A549 (cell line): ENCODE results near the gene SMG1. TPM values are rescaled to one million over a fixed set of nuclear protein-coding genes. Genes with fewer than 3 reads are reported as not detected.

Source experiments
- ATAC-seq, 2 experiments: fragments of 200-7000 bp in 1 of 2; fragments of >200 bp in 1 of 2; cut with Nextera tagmentation in 1 of 2; cut with Tn5 transposase in 1 of 2; 3 replicates each; pipeline versions ENCODE4 v1.8.0 to v1.9.1; 2018 to 2020; ENCODE audit warnings: mild to moderate bottlenecking in 1 of 2, moderate library complexity in 1 of 2
- CTCF ChIA-PET: fragments of 300-600 bp; sonication (Branson Sonifier 250); formaldehyde crosslinking; extraction: SDS; loops from one replicate; lab custom pipeline; 2021; ENCODE audit warnings: antibody characterized with exemption, inconsistent platforms; lab: Yijun Ruan, JAX
- POLR2A ChIA-PET: fragments of 350-600 bp; formaldehyde crosslinking; extraction: SDS; loops from one replicate; lab custom pipeline; 2021; ENCODE audit warnings: antibody characterized with exemption, inconsistent platforms; lab: Yijun Ruan, JAX
- DNase-seq, 2 experiments: peaks; one replicate each; pipeline versions ENCODE4 v3.0.0 to v3.0.0-alpha.2; 2011 to 2016; ENCODE audit warnings: low read depth in 1 of 2, low spot score in 1 of 2
- FAIRE-seq: peaks from 2 replicates; lab custom pipeline; 2011; peaks lifted over from hg19 to GRCh38; lab: Jason Lieb, UNC
- H3K27ac ChIP-seq, 2 experiments: fragments of >200 bp; sonication (Bioruptor Twin); formaldehyde crosslinking; 3 replicates each; pipeline ENCODE4 v1.5.1; 2016 to 2017
- H3K4me1 ChIP-seq: fragments of >200 bp; sonication (Bioruptor Twin); formaldehyde crosslinking; 3 replicates; pipeline ENCODE4 v1.6.1; 2016
- H3K4me2 ChIP-seq: fragments of >200 bp; sonication (Bioruptor Twin); formaldehyde crosslinking; 3 replicates; pipeline ENCODE4 v1.6.1; 2016
- H3K4me3 ChIP-seq: fragments of >200 bp; sonication (Bioruptor Twin); formaldehyde crosslinking; 3 replicates; pipeline ENCODE4 v1.5.1; 2016
- H3K9me3 ChIP-seq: fragments of >200 bp; sonication (Bioruptor Twin); formaldehyde crosslinking; 3 replicates; pipeline ENCODE4 v1.6.1; 2016
- BCL3 ChIP-seq: fragments of >200 bp; sonication (Bioruptor Twin); formaldehyde crosslinking; IDR thresholded peaks from 3 replicates; pipeline ENCODE4 v1.6.1; 2016
- CEBPB ChIP-seq, 2 experiments: fragments of >200 bp in 1 of 2; sonication (Bioruptor Twin) in 1 of 2; formaldehyde crosslinking in 1 of 2; IDR thresholded peaks; 2 replicates each; pipeline ENCODE4 v1.6.1; 2012 to 2016
- CHD2 ChIP-seq: fragments of 150-350 bp; IDR thresholded peaks from 2 replicates; pipeline ENCODE4 v1.6.1; 2014; ENCODE audit warnings: low read length; ENCODE audit not compliant: partially characterized antibody
- E2F6 ChIP-seq: IDR thresholded peaks from 2 replicates; pipeline ENCODE4 v1.6.1; 2012; ENCODE audit warnings: low read depth, borderline replicate concordance
- EHMT2 ChIP-seq: fragments of 200-600 bp; sonication (generic); IDR thresholded peaks from 2 replicates; pipeline ENCODE4 v1.6.1; 2016; ENCODE audit warnings: antibody characterized with exemption, low read depth, mild to moderate bottlenecking, moderate library complexity
- GATA3 ChIP-seq: IDR thresholded peaks from 2 replicates; pipeline ENCODE4 v1.6.1; 2012; ENCODE audit warnings: borderline replicate concordance
- HDAC2 ChIP-seq: fragments of 200-600 bp; sonication (generic); IDR thresholded peaks from 2 replicates; pipeline ENCODE4 v1.6.1; 2016
- HMGXB4 ChIP-seq: fragments of 250-450 bp; sonication (Bioruptor Pico); IDR thresholded peaks from 2 replicates; pipeline ENCODE4 v1.5.0; 2021; ENCODE audit warnings: mild to moderate bottlenecking, moderate library complexity, borderline replicate concordance
- HOXA7 ChIP-seq: fragments of 250-450 bp; sonication (Bioruptor Pico); IDR thresholded peaks from 2 replicates; pipeline ENCODE4 v1.5.0; 2020; ENCODE audit warnings: mild to moderate bottlenecking, moderate library complexity
- HOXB13 ChIP-seq: fragments of 250-450 bp; sonication (Bioruptor Pico); IDR thresholded peaks from 2 replicates; pipeline ENCODE4 v1.5.0; 2020; ENCODE audit warnings: low read depth, mild to moderate bottlenecking, moderate library complexity
- JUN ChIP-seq, 2 experiments: fragments of >200 bp; sonication (Bioruptor Twin); formaldehyde crosslinking; IDR thresholded peaks; 2 replicates in 1 of 2; 3 replicates in 1 of 2; pipeline ENCODE4 v1.6.1; 2016 to 2017
- KDM1A ChIP-seq: fragments of 200-600 bp; sonication (generic); IDR thresholded peaks from 2 replicates; pipeline ENCODE4 v1.6.1; 2016; ENCODE audit warnings: low read depth, mild to moderate bottlenecking
- NFE2L2 ChIP-seq: fragments of 150-350 bp; conservative IDR thresholded peaks from 2 replicates; pipeline ENCODE4 v1.6.1; 2014; ENCODE audit warnings: low read length
- NPAS2 ChIP-seq: fragments of 250-450 bp; sonication (Bioruptor Pico); IDR thresholded peaks from 2 replicates; pipeline ENCODE4 v1.8.0; 2022; ENCODE audit warnings: mild to moderate bottlenecking, moderate library complexity, borderline replicate concordance
- NR3C1 ChIP-seq: fragments of >200 bp; sonication (Bioruptor Twin); formaldehyde crosslinking; IDR thresholded peaks from 3 replicates; pipeline ENCODE4 v1.6.1; 2017
- PBX3 ChIP-seq: IDR thresholded peaks from 2 replicates; pipeline ENCODE4 v1.6.1; 2012
- POLR2A ChIP-seq: IDR thresholded peaks from 2 replicates; pipeline ENCODE4 v1.6.1; 2012; ENCODE audit warnings: mild to moderate bottlenecking, low read length
- RARB ChIP-seq: fragments of 250-450 bp; sonication (Bioruptor Pico); IDR thresholded peaks from 2 replicates; pipeline ENCODE4 v1.8.0; 2021; ENCODE audit warnings: mild to moderate bottlenecking, moderate library complexity
- RCOR1 ChIP-seq: fragments of 150-350 bp; IDR thresholded peaks from 2 replicates; pipeline ENCODE4 v1.6.1; 2014; ENCODE audit warnings: antibody characterized with exemption, low read length, low read depth
- REST ChIP-seq: fragments of 200-600 bp; sonication (generic); IDR thresholded peaks from 2 replicates; pipeline ENCODE4 v1.6.1; 2016; ENCODE audit warnings: antibody characterized with exemption, mild to moderate bottlenecking, moderate library complexity
- USF2 ChIP-seq: fragments of 450-650 bp; IDR thresholded peaks from 2 replicates; pipeline ENCODE4 v1.6.1; 2014; ENCODE audit warnings: antibody characterized with exemption
- ZC3H11A ChIP-seq: fragments of 450-650 bp; IDR thresholded peaks from 2 replicates; pipeline ENCODE4 v1.6.1; 2014; ENCODE audit warnings: antibody characterized with exemption, mild to moderate bottlenecking
- ZNF302 ChIP-seq: fragments of 250-450 bp; sonication (Bioruptor Pico); IDR thresholded peaks from 2 replicates; pipeline ENCODE4 v1.9.0; 2021; ENCODE audit warnings: inconsistent platforms, mild to moderate bottlenecking, moderate library complexity
- WGBS: methylation state at CpG from one replicate; pipeline ENCODE4 v1.1.6; 2017; ENCODE audit errors: missing lambda C conversion rate; 5-methylcytosine and 5-hydroxymethylcytosine counted together
- polyA plus RNA-seq, 4 experiments: library from polyadenylated mRNA; depleted of rRNA in 3 of 4; stranded (reverse); fragments of >200 nt; fragmentation: RNase III in 1 of 4; extraction: RNeasy Plus Mini Kit Qiagen cat#74134 plus additional on column Dnase treatment in 1 of 4; gene quantifications; 2 replicates in 3 of 4; 3 replicates in 1 of 4; pipeline ENCODE4 v1.2.3, GENCODE V29; 2011 to 2017

SMG1 gene
- polyA plus RNA-seq, 2 of the 4 experiments (the other 2 are of a cell fraction), result 15.7 to 63.8 TPM

GRCh38 chr16:18827890-18828289 lies 98.3 kb downstream of the SMG1 start:
- no peak overlapping the region for H3K4me3 ChIP-seq
- no peaks in the 10 kb centered on the region for H3K4me1 ChIP-seq
- no peak overlapping the region for H3K4me2 ChIP-seq
- no peak for DNase-seq
- TF ChIP-seq HOXA7 (CRISPR knock-in tag) (no peak), RCOR1 (no peak), GATA3 (no peak), REST (no peak), PBX3 (no peak), CHD2 (no peak), HDAC2 (no peak)
- TF ChIP-seq, all 56 proteins: peak for 0
- ChIA-PET POLR2A (no interaction called here), CTCF (interaction anchor here (1.1 kb wide), 1 partner anchor 12 kb away, joined by 3 read pairs; no protein-coding TSS in a partner anchor)
- ATAC-seq, result no peak
- H3K9me3 ChIP-seq, result no peaks in the 10 kb centered on the region
- no peak for FAIRE-seq
- no peak overlapping the region for H3K27ac ChIP-seq
- WGBS, result 90% methylated on average over 4 of the region's 4 CpGs

- POLR2A ChIA-PET, result interaction anchor here (4.3 kb wide), 1 partner anchor 15 kb away, joined by 18 read pairs; the partner anchor contains the start of gene ARL6IP1
- DNase-seq, result no peak
Observed at GRCh38 chr16:18816286-18816685, 109.9 kb downstream of the SMG1 start.

More at GRCh38 chr16:18816286-18816685, 109.9 kb downstream of the SMG1 start:
- Histone ChIP-seq H3K4me3 (no peak overlapping the region), H3K27ac (no peak overlapping the region), H3K9me3 (no peaks in the 10 kb centered on the region), H3K4me2 (no peak overlapping the region), H3K4me1 (no peaks in the 10 kb centered on the region)
- no peak for TF ChIP-seq NFE2L2
- no peak for TF ChIP-seq JUN (IDR thresholded peaks at IDR 0.05)
- no peak for TF ChIP-seq CEBPB (IDR thresholded peaks at IDR 0.05)
- no peak for TF ChIP-seq KDM1A
- no peak for TF ChIP-seq BCL3
- TF ChIP-seq EHMT2, result no peak
- no peak for TF ChIP-seq RARB (CRISPR knock-in tag)
- no peak for TF ChIP-seq POLR2A
- TF ChIP-seq RCOR1, result no peak
- no peak for TF ChIP-seq ZC3H11A
- TF ChIP-seq HOXB13 (CRISPR knock-in tag), result no peak
- TF ChIP-seq E2F6, result no peak
- TF ChIP-seq ZNF302 (CRISPR knock-in tag), result no peak
- no peak for TF ChIP-seq USF2
- TF ChIP-seq NR3C1, result no peak
- no peak for TF ChIP-seq HMGXB4 (CRISPR knock-in tag)
- TF ChIP-seq NPAS2 (CRISPR knock-in tag), result no peak
- 85% methylated on average over 3 of the region's 3 CpGs for WGBS
- no peak for ATAC-seq
- CTCF ChIA-PET, result interaction anchor here (0.8 to 1.9 kb wide), 7 partner anchors 9 to 153 kb away, joined by 3 to 8 read pairs (median 3); partner anchors contain the start of gene ARL6IP1
- FAIRE-seq, result peak; percentile 72
